ENCODE data around the gene HPGD.

Gene HPGD

GRCh38 chr4:174522183-174523024 is at the start of gene HPGD:
HPGD (minus strand) TSS chr4:174522488; CDS start chr4:174522451, 37 bp downstream.
- peak; percentile 50 for DNase-seq (ENCODE audit: low read depth)

- DNase-seq (ENCODE audit: low read depth) = no peak
These were observed 42.2 kb upstream of the HPGD start for GRCh38 chr4:174564529-174564928.

GRCh38 chr4:174563399-174563798 is 41.1 kb upstream of the HPGD start:
- no peak for DNase-seq (ENCODE audit: low read depth)

- no peak for DNase-seq (ENCODE audit: low read depth)
These were observed 39.3 kb upstream of the HPGD start for GRCh38 chr4:174561560-174561959.

GRCh38 chr4:174559894-174560293 is 37.6 kb upstream of the HPGD start:
- no peak for DNase-seq (ENCODE audit: low read depth)

GRCh38 chr4:174555789-174556630 is 33.7 kb upstream of the HPGD start:
- DNase-seq (ENCODE audit: low read depth) = no peak

GRCh38 chr4:174554231-174554728 is 32.0 kb upstream of the HPGD start:
- no peak for DNase-seq (ENCODE audit: low read depth)

- DNase-seq (ENCODE audit: low read depth) = no peak
These were observed 31.5 kb upstream of the HPGD start for GRCh38 chr4:174553828-174554227.

- no peak for DNase-seq (ENCODE audit: low read depth)
These were observed 30.7 kb upstream of the HPGD start for GRCh38 chr4:174553031-174553430.

- no peak for DNase-seq (ENCODE audit: low read depth)
These were observed 28.3 kb upstream of the HPGD start for GRCh38 chr4:174550541-174550940.

- DNase-seq (ENCODE audit: low read depth) = no peak
These were observed 27.4 kb upstream of the HPGD start for GRCh38 chr4:174549721-174550120.

- DNase-seq (ENCODE audit: low read depth) = no peak
These were observed 23.0 kb upstream of the HPGD start for GRCh38 chr4:174545268-174545667.

- no peak for DNase-seq (ENCODE audit: low read depth)
These were observed 22.2 kb upstream of the HPGD start for GRCh38 chr4:174544496-174544895.

GRCh38 chr4:174540175-174540574 is 17.9 kb upstream of the HPGD start:
- no peak for DNase-seq (ENCODE audit: low read depth)

GRCh38 chr4:174539571-174539970 is 17.3 kb upstream of the HPGD start:
- DNase-seq (ENCODE audit: low read depth) = no peak

GRCh38 chr4:174538876-174539250 is 16.6 kb upstream of the HPGD start:
- no peak for DNase-seq (ENCODE audit: low read depth)

GRCh38 chr4:174538123-174538875 is 16.0 kb upstream of the HPGD start:
- DNase-seq (ENCODE audit: low read depth) = no peak

GRCh38 chr4:174537634-174538033 is 15.3 kb upstream of the HPGD start:
- no peak for DNase-seq (ENCODE audit: low read depth)

- DNase-seq (ENCODE audit: low read depth) = no peak
These were observed 12.2 kb upstream of the HPGD start for GRCh38 chr4:174534461-174534860.

- DNase-seq (ENCODE audit: low read depth) = no peak
These were observed 10.2 kb upstream of the HPGD start for GRCh38 chr4:174532445-174532844.

GRCh38 chr4:174531486-174531885 is 9.2 kb upstream of the HPGD start:
- no peak for DNase-seq (ENCODE audit: low read depth)

GRCh38 chr4:174528226-174528625 is 5.9 kb upstream of the HPGD start:
- DNase-seq (ENCODE audit: low read depth) = no peak

Data from stimulated activated CD8-positive, alpha-beta memory T cell treated with anti-CD3 and anti-CD28 coated beads, Interleukin-12 subunit alpha, Interleukin-12 subunit beta, amount 100 ng/mL, for 4 hours (primary cell).